Measurements from ENCODE around the gene IGSF21.

The IGSF21 gene

DNA sequence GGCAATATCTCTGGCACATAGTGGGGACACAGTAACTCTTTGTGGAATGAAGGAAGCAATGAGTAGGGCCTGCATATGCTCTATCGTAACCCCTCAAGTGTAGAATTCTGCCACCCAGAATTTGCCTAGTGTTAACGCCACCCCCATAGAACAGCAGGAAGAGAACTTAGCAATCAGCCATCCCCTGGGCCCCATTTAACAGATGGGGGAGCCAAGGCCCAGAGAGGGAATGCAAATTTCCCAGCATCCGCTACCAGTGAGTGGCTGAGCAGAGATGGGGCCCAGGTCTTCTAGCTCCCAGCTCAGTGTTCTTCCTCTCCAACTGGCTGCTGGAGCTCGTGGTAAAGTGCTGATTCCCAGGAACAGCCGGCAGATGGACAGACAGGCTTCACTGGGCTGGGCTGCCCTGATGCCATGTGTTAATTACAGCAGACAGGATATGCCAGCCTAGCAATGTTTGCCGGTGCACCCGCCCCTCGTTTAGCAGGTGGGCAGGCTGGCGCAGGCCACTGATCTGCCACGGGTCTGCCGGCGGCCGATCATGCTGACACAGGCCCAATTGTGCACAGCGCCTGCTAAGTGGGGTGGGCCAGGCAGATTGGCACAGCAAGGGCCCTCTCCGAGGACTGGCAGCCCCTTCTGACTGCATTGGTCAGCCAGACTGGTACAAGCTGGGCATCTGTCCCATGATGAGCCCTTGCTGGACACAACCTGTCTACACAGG lies 171.9 kb downstream of the IGSF21 start:
- peak; percentile 87 for DNase-seq

DNA sequence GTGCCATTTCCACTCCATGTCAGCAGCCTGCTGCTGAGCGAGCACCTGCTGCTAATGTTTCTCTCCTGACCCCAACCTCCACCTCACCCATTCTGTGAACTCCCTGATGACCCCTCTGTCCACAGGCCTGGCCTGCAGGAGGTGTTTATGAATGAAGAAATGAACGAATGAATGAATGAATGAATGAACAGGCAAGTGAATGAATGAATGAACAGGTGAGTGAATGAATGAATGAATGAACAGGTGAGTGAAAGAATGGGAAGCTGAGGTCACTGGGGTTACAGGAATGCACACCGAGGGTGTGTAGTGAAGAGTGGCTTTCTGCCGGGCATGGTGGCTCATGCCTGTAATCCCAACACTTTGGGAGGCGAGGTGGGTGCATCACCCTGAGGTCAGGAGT lies 173.4 kb downstream of the IGSF21 start:
- DNase-seq: no peak

DNA sequence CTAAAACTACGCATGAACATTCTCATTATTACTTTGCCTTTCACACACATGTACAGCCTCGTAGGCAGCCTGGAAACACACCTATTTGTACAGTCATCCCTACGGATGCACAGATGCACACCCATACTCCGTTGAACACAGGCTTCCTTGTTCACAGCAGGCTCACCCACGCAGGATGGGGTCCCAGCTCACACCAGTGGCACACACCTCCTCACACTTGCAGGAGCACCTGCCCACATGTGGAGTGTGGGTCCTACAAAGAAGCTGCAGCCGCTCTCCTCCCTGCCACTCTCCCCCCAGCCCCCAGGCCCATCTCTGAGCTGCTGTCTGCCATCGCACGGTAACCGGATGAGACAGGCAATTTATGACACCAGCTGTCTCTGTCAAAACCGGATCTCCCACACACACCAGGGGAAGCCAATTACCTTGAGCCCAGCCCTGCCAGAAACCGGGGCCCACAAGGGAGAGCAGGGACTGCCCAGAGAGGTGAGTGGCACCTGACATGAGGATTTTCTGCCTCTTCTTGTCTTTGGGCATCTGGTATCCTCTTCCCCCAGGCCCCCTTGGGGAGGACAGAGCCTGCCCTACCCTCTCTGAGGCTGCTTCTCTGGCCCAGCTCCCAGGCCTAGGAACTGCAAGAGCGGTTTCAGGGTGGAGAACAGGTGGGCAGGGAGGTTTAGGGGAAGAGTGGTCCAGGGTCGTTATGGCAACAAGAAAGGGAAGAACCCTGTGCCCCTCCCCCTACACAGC lies 175.4 kb downstream of the IGSF21 start:
- DNase-seq: peak; percentile 90

DNA sequence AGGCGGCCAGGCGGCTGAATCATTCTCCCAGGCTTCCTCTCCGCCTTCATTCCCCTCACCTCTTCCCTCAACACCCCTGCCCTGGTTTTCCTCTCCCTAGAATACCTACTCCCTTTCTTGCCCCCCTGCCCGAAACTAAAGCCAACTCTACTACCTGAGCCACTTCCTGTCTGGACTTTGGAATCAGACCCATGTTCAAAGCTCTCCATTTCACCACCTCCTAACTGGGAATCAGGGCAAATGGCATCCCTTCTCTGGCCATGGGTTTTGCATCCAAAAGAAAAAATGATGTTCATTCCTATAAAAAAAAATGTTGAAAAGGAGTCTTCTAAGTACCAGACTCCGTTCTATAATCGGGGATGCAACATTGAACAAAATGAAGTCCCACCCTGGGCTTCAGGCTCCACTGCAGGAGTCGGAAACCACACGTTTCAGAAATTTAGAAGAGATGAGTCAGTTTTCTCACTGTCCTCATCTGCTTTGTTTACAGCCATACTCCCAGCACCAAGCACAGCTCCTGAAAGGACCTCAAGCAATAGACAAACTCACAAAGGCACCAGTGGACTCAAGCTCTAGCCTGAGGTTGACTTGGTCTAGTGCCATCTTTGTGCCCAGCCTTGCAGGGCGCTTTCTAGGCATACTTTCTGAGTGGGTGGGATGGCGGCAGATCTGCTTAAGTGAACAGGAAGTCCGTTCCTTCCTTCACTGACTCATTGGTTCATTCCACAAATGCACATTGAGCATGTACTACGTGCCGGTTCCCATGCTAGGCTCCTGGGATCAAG lies 176.2 kb downstream of the IGSF21 start:
- no peak for DNase-seq

DNA sequence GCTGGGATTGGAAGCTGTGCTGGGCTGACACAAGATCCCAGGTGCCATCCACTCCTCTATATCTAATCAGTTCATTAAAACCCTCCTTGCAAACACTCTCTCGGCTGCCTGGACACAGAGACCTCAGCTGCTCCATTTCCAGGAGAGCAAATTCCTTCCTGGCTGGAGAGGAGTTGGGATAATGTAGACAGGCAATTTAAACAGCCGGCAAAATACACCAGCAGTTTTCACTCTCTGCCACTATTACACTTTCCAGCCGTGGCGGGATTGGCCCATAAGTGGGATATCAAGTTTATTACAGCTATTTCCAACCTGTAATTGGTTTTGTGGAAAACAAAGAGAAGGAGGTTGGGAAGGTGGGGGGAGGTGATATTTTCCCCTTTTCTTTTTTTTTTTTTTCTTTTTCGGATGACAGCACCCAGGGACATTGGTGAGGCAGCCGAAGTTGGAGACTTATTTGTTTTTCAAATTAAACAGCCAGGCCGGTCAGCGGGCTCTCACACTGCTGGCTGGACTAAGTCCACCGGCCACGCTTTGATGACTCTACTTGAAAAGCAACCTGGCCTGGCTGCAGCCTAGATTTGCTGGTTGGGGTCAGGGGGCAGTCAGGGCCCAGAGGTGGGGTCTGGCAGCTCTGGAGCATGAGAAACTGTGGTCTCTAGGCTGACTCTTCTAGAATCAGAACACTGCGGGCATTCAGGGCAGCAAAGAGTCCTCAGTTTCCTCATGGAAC lies 177.4 kb downstream of the IGSF21 start:
- no peak for DNase-seq

DNA sequence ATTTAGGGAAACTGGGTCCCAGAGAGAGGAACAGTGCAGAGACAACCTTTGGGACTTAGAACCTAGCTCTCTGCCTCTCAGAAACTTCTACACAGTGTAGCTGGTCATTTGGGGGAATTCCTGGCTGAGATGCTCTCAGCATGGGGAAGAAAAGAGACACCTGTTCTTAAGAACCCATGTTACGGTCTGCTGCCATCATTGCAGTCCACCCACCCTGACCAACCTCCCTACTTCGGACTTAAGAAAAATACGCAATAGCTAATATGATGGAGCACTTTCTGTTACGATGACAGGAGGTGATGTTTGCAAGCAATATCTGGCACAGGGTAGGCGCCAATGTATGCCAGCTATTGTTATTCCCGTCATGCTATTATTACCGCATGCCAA lies 177.9 kb downstream of the IGSF21 start:
- no peak for DNase-seq

DNA sequence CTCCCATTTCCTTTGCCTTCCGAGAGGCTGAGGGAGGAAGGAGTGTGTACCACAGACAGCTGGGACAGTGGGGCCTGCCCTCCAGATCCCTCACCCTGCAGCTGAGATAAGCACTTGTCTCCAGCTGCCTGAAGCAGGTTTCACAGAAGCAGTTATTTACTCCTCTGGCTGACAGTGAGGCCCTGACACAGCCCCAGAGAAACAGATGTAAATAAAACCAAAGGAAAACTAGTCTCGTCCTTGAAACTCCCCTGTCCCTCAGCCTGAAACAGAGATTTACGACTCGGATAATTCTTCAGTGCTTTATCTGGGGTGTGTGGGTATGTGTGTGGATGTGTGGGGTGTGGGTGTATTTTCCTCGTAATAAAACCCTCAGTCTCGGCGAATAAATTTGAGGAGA lies 181.1 kb downstream of the IGSF21 start:
- peak; percentile 29 for DNase-seq

DNA sequence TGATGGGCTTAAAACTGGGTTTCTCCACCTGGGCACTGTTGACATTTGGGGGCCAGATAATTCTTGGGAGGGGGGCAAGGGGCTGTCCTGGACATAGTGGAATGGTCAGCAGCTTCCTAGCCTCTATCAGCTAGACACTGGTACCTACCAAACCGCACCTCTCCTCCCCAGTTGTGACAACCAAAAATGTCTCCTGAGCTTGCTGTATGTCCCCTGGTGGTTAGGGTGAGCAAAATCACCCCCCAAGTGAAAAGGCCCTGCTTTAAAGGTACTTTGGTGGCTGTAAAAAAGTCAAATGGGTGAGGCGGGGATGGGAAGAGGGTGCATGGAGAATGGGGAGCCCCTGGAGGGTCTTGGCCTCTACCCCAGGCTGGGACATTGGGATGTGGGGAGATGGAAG lies 182.0 kb downstream of the IGSF21 start:
- DNase-seq: no peak

DNA sequence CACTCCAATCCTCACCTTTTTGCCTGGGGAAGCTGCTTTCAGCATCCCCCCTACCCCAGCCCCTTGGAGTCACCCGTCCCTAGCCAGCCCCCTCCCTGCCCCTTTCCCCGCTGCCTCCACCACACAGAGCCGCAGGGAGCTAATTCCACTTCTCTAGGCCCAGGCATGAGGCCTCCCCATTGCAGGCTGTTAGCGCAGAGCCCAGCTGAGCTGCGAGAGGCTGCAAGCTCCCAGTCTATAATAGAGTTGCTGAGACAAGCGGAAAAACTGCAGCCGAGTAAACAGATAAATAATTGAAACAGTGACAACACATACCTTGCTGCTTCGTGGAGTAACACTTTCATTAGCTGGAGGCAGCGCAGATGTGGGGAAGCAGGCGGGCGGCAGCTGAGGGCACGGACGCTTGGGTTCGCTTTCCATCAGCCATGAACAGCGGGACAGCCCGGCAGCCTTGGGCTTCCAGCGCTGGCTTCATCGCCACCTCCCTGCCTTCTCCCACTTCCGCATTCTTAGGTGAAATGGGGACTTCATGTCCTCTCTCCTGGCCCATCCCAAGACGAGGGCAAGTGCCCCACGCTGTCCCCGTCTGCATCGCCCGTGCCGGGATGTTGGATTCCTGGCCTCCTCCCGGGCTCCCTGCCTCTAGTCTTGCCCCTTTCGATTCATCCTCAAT lies 183.3 kb downstream of the IGSF21 start:
- no peak for DNase-seq

DNA sequence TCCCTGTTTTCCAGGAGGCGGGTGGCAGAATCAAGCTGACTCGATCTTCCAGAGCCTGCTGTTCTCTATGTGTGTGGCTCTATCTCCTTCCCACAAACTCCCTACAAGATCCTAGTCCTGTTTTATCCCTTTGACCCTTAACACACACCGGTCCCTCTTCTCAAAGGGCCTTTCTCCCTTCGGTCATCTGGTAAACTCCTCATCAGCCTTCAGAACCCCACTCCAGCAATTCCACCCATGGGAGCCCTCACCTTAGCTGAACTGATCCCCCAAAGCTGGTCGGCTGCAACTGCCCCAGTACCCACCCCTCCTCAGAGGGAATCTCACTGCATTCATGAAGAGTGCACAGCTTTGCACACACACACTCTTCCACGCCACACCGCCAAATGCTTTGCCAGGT lies 184.9 kb downstream of the IGSF21 start:
- DNase-seq: no peak

DNA sequence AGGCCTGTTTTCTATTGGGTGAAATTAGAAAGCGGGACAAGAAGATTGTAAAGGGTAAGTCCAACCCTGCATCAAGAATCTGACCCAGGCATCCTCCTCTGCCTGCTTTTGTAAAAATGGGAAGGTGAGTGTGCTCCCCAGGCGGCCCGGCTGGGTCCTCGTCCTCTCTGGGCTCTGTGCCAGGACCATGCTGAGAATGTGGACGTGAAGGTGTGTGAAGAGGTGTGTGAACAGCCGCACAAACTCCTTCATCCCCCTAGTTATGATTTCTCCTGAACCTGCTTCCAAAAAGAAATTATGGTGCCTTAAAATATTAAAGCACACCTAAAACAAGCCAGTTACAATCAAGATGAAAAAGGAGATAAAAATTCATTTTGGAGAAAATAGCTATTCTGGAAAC lies 185.7 kb downstream of the IGSF21 start:
- no peak for DNase-seq

DNA sequence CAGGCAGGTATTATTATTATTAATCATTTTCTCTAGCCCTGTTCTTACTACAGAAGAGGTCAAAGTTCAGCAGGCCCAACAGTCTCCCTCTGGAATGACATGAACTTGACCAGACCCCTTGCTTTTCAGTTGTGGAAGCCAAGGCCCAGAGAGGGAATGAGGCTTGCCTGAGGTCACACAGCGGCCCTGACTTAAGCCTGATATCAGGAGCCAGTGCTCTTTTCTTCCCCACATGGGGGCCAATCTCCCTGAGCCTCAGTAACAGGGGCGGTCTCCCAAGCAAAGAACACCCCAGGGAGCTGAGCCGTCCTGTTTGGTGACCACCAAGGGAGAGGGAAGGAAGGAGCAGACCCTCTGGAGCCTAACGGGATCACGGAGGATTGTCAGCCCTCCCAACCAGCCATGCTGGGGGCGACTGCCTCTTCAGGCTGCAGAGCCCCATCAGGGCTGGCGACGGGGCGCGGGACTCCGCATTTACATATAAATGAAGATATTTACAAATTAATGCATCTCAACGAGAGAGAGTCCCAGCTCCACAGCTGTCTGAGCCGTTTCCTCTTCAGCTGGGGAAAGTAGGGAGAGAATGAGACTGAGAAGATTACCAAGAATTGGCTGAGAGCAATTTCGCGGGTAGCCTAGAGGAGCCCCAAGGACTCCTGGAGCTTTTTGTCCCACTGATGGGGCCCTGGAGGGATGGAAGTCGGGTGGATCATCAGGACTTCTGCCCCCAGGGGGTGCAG lies 187.0 kb downstream of the IGSF21 start:
- no peak for DNase-seq

DNA sequence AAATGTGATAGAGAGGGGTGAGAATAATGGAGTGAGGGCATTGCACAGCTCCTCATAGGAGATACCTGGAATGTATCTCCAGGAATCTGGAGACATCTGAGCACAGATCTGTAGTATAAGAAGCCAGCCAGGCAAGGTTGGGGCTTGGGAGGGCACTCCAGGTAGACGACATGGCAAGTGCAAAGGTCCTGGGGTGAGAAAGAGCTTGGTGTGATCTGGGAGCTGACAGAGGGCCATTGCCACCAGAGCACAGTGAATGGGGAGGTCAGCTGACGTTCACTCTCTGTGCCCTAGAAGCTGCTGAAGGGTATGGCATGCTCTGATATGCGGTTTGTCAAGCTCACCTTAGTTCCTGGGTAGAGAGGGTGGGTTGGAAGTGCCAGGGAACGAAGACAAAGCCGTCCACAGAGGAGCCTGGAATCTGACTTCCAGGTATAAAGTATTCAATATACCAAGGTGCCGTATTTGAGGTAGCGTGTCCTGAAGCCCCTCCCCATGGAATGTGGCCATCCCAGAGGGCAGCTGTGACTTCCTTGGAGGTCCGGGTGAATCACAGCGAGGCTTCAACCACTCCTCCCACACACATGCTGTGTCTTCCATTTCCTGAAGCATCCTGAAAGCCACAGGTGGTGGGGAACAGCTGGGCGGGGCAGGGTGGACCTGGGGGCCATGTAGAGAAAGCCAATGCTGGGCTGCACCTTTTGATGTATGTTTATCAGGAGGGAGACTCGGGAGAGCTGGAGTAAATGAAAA lies 190.5 kb downstream of the IGSF21 start:
- no peak for DNase-seq

DNA sequence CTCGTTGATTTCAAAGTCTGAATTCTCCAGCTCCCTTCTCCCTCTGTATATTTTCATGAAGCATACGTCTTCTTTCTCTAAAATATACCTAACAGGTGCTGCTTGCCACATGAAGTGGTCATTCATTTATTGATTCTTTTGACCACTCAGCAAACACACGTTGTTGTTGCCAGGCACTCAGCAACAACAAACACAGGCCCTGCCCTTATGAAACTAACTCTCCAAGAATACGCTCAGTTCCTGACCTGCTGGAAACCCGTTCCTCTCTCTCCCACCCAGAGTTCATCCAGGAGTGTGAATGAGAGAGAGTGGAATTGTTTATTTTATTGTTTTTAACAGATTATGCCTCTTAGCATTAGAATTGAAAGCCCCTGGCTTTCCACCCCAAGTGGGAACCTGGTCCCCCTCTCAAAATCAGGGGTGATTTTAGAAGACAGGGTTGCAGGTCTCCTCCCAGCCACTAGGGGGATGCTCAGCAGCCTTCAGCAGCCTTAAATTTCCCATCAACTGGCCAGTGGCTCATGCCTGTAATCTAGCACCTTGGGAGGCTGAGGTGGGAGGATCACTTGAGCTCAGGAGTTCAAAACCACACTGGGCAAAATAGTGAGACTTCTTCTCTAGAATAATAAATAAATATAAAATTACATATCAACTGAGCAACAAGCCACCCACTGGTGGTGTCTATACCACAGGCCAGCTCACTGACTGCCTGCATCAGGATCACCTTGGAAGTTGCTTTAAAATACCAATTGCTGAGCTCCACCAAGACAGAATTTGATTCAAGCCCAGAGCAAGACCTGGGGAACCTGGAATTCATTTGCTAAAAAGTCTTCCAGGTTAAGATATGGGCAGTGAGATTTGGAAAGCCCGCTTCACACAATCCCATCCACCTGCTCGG lies 192.1 kb downstream of the IGSF21 start:
- no peak for DNase-seq

DNA sequence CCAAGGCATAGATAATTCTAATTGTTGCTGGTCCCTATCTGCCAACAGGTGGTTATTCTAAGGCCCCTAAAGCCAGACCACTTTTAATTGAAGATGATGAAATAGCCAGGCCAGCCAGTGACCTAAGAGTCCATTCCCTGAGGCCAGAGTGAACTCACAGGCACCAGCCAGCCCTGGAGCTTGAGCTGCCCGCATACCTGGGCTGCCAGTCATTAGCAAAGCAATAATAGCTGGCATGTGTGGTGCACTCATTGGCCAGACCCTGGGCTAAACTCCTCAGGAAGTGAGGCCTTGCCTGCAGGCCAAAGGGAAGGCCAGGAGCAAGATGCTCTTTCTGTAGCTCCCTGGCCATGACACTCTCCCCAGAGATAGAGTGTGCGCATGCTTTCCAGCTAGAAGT lies 192.8 kb downstream of the IGSF21 start:
- no peak for DNase-seq

DNA sequence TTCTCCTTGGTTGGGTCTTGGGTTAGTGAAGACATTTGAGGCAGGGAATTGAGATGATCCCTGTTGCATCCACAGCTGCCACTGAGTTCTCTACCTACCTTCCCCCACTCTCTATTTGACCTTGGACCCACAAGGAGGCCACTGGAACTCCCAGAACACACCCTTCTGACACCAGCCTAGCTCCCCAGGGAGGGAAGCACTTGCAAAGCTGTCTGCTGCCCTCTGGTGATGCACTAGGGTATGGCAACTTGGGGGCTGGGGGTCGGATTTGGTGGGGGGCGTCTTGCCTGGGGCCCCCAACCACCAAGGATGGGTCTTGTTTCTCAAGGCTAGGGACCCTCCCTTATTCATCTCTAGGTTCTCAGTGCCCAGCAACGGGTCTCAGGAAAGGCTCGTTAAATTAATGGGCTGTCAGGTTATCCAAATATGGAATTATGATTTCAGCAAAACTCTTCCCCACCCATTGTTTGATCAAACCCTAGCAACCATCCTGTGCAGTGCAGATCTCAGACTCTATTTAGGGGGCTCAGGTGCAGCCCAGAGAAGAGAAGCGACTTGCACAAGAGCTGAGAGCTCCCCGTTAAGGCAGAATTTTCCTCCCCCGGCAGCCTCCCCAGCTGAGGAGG lies 195.3 kb downstream of the IGSF21 start:
- DNase-seq: no peak

DNA sequence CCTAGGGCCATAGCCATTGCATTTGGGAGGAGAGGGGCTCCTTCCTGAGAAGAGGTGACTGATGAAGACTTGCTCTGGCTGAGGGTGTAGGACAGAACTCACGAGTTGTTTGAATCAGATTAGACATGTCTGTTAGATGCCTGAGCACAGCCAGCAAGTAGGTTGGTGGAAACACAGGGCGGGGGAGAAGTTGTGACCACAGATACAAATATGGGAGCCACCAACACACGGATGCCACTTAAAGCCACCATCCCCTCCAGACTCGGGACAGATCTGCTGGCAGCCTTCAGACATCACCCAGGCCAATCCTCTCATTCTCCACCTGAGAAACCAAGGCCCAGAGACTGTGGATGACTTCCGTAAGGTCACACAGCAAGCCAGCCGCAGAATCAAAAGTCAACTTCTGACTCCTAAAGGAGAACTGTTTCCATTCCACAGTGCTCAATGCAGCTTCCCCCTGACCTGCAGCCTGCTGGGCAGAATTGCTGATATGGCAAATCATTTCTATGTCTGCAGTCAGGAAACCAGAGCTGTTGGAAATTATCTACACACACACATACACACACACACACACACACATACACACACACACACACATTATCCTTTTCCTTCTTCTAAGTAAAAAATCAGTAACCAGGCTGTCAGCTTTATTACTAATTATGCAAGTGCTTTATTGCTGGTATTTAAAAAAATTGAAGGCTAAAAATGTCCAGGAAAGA lies 196.7 kb downstream of the IGSF21 start:
- DNase-seq: no peak

DNA sequence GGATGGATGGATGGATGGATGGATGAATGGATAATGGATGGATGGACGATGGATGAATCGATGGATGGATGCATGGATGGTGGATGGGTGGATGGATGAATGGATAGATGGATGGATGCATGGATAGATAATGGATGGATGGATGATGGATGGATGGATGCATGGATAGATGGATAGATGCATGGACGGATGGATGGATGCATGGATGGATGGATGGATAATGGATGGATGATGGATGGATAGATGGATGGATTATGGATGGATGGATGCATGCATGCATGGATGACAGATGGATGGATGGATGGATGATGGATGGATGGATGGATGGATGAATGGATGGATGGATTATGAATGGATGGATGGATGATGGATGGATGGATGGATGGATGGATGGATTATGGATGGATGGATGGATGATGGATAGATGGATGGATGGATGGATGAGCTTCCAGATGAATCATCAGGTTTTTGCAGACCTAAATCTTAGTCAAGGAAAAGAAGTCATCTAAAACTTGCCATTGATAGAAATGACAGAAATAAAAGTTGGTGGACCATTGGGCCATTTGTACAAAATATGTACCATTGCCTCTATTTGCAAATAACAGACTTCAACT lies 197.7 kb downstream of the IGSF21 start:
- no peak for DNase-seq

Measured in NCI-H1694 (cell line).